KOPT-K1 (cell line): ENCODE results near the gene AJM1.

Source experiments
- H3K27ac ChIP-seq: fragments of 200-600 bp; sonication (generic); 2 replicates; pipeline ENCODE4 v1.5.1; 2016; ENCODE audit warnings: antibody characterized with exemption, mild to moderate bottlenecking, low read depth, low read length; ENCODE audit not compliant: poor library complexity, severe bottlenecking
- H3K36me3 ChIP-seq: fragments of 200-600 bp; sonication (generic); 2 replicates; pipeline ENCODE4 v1.5.1; 2017; ENCODE audit warnings: antibody characterized with exemption, mild to moderate bottlenecking, low read length, moderate library complexity; ENCODE audit not compliant: insufficient read depth
- H3K9me3 ChIP-seq: fragments of 200-600 bp; sonication (generic); 2 replicates; pipeline ENCODE4 v1.5.1; 2017; ENCODE audit warnings: antibody characterized with exemption, low read length, mild to moderate bottlenecking; ENCODE audit not compliant: insufficient read depth, poor library complexity, severe bottlenecking

AJM1 gene

DNA sequence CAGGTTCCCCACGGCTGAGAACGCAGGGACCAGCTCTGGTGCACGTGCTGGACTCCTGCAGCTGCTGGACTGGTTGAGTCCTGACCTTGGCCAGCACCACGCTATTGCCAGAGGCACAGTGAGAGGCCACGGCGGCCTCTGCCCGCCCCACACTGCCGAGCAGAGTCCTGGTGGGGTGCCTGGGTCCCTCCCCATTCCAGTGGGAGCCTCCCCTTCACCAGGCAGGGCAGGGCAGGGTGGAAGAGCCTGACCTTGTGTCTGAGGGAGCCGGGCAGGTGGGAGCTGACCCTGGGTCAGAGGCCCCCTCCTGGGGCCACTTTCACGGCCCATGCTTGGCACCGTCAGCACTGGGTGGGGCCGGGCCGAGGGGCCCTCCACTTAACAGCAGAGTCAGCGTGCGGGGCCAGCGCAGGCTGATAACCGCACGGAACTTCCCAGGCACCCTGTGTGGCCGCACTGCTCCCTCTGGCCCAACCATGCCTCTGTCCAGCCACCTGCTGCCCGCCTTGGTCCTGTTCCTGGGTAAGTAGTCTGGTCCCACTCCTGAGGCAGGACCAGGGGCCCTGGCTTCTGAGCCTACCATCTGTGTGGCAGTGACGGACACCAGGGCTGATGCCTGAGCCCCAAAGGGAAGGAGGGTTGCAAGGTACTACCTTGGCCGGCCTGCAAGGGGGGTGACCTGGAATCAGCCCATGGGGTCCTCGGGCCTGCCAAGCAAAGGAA is 9.8 kb downstream of the AJM1 start, which contains the start of gene MAMDC4:
Gene MAMDC4 (plus strand): TSS at position 406 of the 723 bp plus-strand sequence. CDS start 71 bp downstream, at position 477.
- Histone ChIP-seq H3K27ac (no peak within 1 kb of the TSS), H3K36me3 (no peaks in the 10 kb centered on the region), H3K9me3 (no peaks in the 10 kb centered on the region)

DNA sequence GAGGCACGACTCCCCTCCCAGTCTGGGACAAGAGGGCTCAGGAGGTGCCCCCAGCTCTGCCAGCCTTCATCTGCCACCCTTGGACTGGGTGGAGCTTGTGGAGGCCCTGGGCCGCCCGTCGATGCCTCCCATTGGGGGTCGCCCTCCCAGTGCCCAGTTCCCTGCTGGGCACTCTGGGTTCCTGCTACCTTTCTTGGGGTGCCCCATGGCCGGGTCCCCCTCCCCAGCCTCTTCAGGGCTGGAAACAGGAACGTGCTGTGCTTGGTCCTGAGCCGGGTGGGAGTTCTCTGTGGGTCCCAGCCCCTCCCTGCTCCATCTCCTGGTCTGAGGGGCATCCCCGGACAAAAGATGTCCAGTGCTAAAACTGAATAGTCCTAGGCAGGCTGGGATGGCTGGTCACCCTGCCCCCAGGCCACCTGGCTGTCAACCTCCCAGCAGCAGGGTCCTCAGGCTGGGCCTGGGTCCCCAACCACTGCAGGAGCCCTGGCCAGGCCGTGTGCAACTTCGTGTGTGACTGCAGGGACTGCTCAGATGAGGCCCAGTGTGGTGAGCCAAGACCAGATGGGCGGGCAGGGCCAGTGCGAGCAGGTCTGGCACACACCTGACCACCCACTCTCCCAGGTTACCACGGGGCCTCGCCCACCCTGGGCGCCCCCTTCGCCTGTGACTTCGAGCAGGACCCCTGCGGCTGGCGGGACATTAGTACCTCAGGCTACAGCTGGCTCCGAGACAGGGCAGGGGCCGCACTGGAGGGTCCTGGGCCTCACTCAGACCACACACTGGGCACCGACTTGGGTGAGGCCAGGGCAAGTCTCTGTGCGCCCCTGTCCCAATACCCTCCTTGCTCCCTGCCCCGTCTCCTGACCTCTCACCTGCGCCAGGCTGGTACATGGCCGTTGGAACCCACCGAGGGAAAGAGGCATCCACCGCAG is 10.7 kb downstream of the AJM1 start:
- H3K27ac ChIP-seq = no peak overlapping the region
- H3K9me3 ChIP-seq = no peaks in the 10 kb centered on the region
- H3K36me3 ChIP-seq = no peaks in the 10 kb centered on the region

DNA sequence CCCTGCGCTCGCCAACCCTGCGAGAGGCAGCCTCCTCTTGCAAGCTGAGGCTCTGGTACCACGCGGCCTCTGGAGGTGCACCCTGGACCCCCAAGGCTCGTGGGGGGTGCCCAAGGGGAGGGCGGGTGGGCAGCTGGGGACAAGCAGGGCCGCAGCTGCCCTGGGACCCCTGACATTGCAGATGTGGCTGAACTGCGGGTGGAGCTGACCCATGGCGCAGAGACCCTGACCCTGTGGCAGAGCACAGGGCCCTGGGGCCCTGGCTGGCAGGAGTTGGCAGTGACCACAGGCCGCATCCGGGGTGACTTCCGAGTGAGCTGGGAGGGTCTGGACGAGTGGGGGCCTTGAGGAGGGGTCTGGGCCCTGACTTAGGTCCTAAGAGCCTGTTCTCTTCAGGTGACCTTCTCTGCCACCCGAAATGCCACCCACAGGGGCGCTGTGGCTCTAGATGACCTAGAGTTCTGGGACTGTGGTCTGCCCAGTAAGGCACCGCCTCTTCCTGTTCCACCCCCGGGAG is 11.4 kb downstream of the AJM1 start:
- no peaks in the 10 kb centered on the region for H3K36me3 ChIP-seq
- H3K9me3 ChIP-seq = no peaks in the 10 kb centered on the region
- no peak overlapping the region for H3K27ac ChIP-seq

- no peaks in the 10 kb centered on the region for H3K9me3 ChIP-seq
- no peak overlapping the region for H3K27ac ChIP-seq
- no peaks in the 10 kb centered on the region for H3K36me3 ChIP-seq
These were observed 12.0 kb downstream of the AJM1 start for GRCh38 chr9:136854113-136854841.

- no peak overlapping the region for H3K27ac ChIP-seq
- H3K9me3 ChIP-seq = no peaks in the 10 kb centered on the region
- H3K36me3 ChIP-seq = no peaks in the 10 kb centered on the region
These were observed 12.7 kb downstream of the AJM1 start for GRCh38 chr9:136854842-136855460.

- Histone ChIP-seq H3K36me3 (no peaks in the 10 kb centered on the region), H3K27ac (no peak overlapping the region), H3K9me3 (no peaks in the 10 kb centered on the region)
These were observed 13.3 kb downstream of the AJM1 start for GRCh38 chr9:136855461-136856078.

DNA sequence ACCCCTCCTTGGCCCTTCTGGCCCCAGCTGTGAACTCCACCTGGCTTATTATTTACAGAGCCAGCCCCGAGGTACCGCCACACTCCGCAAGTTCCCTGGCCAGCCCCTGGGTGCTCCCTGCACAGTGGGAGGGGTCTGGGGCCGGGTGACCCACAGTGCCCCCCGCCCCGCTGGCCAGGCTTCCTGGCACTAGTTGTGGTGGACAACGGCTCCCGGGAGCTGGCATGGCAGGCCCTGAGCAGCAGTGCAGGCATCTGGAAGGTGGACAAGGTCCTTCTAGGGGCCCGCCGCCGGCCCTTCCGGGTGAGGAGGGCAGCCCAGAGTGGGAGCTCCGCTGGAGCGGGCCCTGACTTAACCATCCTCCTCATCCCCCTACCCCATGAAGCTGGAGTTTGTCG is 13.8 kb downstream of the AJM1 start:
- H3K36me3 ChIP-seq = peaks cover 1% of the 10 kb centered on the region; the same call in 1 of the 2 replicates
- H3K27ac ChIP-seq = no peak overlapping the region
- no peaks in the 10 kb centered on the region for H3K9me3 ChIP-seq

DNA sequence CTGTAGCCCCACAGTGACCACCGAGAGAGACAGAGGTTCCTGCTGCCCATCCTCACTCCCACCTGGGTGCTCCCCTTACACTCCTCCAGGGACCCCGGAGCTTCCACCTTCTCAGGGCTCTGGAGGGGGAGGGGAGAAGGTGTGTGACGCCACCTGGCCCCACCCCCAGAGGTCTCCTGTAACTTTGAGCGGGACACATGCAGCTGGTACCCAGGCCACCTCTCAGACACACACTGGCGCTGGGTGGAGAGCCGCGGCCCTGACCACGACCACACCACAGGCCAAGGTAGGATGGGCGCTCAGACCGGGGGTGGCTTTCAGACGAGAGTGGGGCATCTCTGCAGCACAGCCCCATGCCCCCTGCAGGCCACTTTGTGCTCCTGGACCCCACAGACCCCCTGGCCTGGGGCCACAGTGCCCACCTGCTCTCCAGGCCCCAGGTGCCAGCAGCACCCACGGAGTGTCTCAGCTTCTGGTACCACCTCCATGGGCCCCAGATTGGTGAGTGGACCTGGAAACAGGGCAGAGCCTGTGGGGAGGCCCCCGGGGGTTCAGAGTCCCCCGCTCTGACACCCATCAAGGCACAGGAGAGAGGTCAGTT is 14.4 kb downstream of the AJM1 start:
- peaks cover 7% of the 10 kb centered on the region; the same call in 1 of the 2 replicates for H3K36me3 ChIP-seq

DNA sequence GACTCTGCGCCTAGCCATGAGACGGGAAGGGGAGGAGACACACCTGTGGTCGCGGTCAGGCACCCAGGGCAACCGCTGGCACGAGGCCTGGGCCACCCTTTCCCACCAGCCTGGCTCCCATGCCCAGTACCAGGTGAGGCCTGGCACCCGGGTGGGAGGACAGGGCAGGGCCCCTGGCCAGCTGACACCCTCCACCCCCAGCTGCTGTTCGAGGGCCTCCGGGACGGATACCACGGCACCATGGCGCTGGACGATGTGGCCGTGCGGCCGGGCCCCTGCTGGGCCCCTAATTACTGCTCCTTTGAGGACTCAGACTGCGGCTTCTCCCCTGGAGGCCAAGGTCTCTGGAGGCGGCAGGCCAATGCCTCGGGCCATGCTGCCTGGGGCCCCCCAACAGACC is 14.9 kb downstream of the AJM1 start:
- peaks cover 12% of the 10 kb centered on the region; the same call in 1 of the 2 replicates for H3K36me3 ChIP-seq
- no peaks in the 10 kb centered on the region for H3K9me3 ChIP-seq
- H3K27ac ChIP-seq = no peak overlapping the region

More for the DNA sequence above, 14.4 kb downstream of the AJM1 start:
- H3K27ac ChIP-seq = no peak overlapping the region
- no peaks in the 10 kb centered on the region for H3K9me3 ChIP-seq

DNA sequence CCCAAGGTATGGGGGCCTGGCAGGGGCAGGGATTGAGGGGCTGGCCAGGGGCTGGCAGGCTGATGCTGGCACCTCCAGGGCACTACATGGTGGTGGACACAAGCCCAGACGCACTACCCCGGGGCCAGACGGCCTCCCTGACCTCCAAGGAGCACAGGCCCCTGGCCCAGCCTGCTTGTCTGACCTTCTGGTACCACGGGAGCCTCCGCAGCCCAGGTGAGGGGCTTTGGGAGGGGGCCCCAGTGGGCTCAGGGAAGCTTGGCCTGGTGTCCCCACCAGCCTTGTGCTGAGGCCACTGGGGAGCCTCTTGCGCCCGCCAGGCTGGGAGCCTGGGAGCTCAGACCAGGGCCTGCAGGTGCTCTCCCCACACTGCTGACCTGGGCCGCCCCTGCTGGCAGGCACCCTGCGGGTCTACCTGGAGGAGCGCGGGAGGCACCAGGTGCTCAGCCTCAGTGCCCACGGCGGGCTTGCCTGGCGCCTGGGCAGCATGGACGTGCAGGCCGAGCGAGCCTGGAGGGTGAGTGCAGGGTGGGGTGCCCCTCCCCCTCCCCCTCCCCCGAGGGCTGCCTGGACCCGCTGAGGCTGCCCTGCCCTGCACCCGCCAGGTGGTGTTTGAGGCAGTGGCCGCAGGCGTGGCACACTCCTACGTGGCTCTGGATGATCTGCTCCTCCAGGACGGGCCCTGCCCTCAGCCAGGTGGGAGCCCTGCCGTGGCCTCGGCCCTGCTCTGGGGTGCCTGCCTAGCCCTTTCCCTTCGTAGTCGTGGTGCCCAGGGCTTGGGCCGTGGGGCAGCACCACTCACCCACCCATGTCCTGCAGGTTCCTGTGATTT is 15.5 kb downstream of the AJM1 start:
- Histone ChIP-seq H3K36me3 (peaks cover 19% of the 10 kb centered on the region; the same call in 1 of the 2 replicates), H3K27ac (no peak overlapping the region), H3K9me3 (no peaks in the 10 kb centered on the region)

- Histone ChIP-seq H3K27ac (no peak overlapping the region), H3K9me3 (no peaks in the 10 kb centered on the region), H3K36me3 (peaks cover 25% of the 10 kb centered on the region)
These were observed 16.2 kb downstream of the AJM1 start for GRCh38 chr9:136858452-136858843.

GRCh38 chr9:136858844-136859757 is 16.8 kb downstream of the AJM1 start:
- Histone ChIP-seq H3K9me3 (no peaks in the 10 kb centered on the region), H3K27ac (no peak overlapping the region), H3K36me3 (peaks cover 32% of the 10 kb centered on the region)
